ENCODE measurements around the gene AOC2. TPM values are rescaled to one million over a fixed set of nuclear protein-coding genes. Genes with fewer than 3 reads are reported as not detected.

AOC2 gene
- total and polyA plus RNA-seq, 2 experiments from 2014 or later = 1.1 to 1.3 TPM

GRCh38 chr17:42868338-42868737 lies 24.0 kb downstream of the AOC2 start:
- Histone ChIP-seq H3K27me3 (no peaks in the 10 kb centered on the region), H3K79me2 (no peaks in the 10 kb centered on the region), H3K36me3 (replicated peaks; ENCODE audit: insufficient read depth, low read depth) (no peaks in the 10 kb centered on the region), H4K20me1 (ENCODE audit: insufficient read depth, poor library complexity, severe bottlenecking) (no peaks in the 10 kb centered on the region), H3K4me1 (ENCODE audit: insufficient read depth) (no peaks in the 10 kb centered on the region), H3K27ac (no peak overlapping the region), H3K4me2 (no peak overlapping the region), H3K4me3 (no peak overlapping the region), H2AFZ (no peak overlapping the region), H3K9me3 (ENCODE audit: low read depth) (no peaks in the 10 kb centered on the region), H3K9me2 (replicated peaks; ENCODE audit: insufficient read depth) (no peaks in the 10 kb centered on the region)
- WGBS (ENCODE audit: low lambda C conversion rate, missing lambda C conversion rate) = 93% methylated on average over 12 of the region's 12 CpGs
- no peak for TF ChIP-seq EZH2 (IDR thresholded peaks at IDR 0.05; ENCODE audit: borderline replicate concordance)
- no peak for TF ChIP-seq EZH2phosphoT487 (IDR thresholded peaks at IDR 0.05; ENCODE audit: low read depth, severe bottlenecking, unreplicated experiment)
- no peak for TF ChIP-seq CTCF (IDR thresholded peaks at IDR 0.05; ENCODE audit: poor library complexity)
- DNase-seq (ENCODE audit: low spot score) = no peak

- Histone ChIP-seq H3K4me1 (ENCODE audit: insufficient read depth) (no peaks in the 10 kb centered on the region), H2AFZ (no peak overlapping the region), H3K27ac (no peak overlapping the region), H3K4me2 (no peak overlapping the region), H3K9me3 (ENCODE audit: low read depth) (no peaks in the 10 kb centered on the region), H3K79me2 (no peaks in the 10 kb centered on the region), H3K36me3 (replicated peaks; ENCODE audit: insufficient read depth, low read depth) (no peaks in the 10 kb centered on the region), H3K9me2 (replicated peaks; ENCODE audit: insufficient read depth) (no peaks in the 10 kb centered on the region), H3K4me3 (no peak overlapping the region), H4K20me1 (ENCODE audit: insufficient read depth, poor library complexity, severe bottlenecking) (no peaks in the 10 kb centered on the region), H3K27me3 (no peaks in the 10 kb centered on the region)
- WGBS (ENCODE audit: low lambda C conversion rate, missing lambda C conversion rate) = 97% methylated on average over 4 of the region's 4 CpGs
- TF ChIP-seq CTCF (IDR thresholded peaks at IDR 0.05; ENCODE audit: poor library complexity) = no peak
- DNase-seq (ENCODE audit: low spot score) = no peak
Observed at GRCh38 chr17:42871647-42872046, 27.3 kb downstream of the AOC2 start.

GRCh38 chr17:42872251-42872965 lies 28.0 kb downstream of the AOC2 start:
- 91% methylated on average over 13 of the region's 13 CpGs for WGBS (ENCODE audit: low lambda C conversion rate, missing lambda C conversion rate)

More at GRCh38 chr17:42872251-42872965, 28.0 kb downstream of the AOC2 start:
- no peak overlapping the region for H3K4me2 ChIP-seq
- H3K27ac ChIP-seq = no peak overlapping the region
- no peak for DNase-seq (ENCODE audit: low spot score)
- H3K27me3 ChIP-seq = no peaks in the 10 kb centered on the region
- H3K9me2 ChIP-seq (replicated peaks; ENCODE audit: insufficient read depth) = no peaks in the 10 kb centered on the region
- no peaks in the 10 kb centered on the region for H3K36me3 ChIP-seq (replicated peaks; ENCODE audit: insufficient read depth, low read depth)
- no peaks in the 10 kb centered on the region for H3K9me3 ChIP-seq (ENCODE audit: low read depth)
- no peak for TF ChIP-seq EZH2phosphoT487 (IDR thresholded peaks at IDR 0.05; ENCODE audit: low read depth, severe bottlenecking, unreplicated experiment)
- no peak for TF ChIP-seq CTCF (IDR thresholded peaks at IDR 0.05; ENCODE audit: poor library complexity)
- no peak for TF ChIP-seq EZH2 (IDR thresholded peaks at IDR 0.05; ENCODE audit: borderline replicate concordance)
- no peaks in the 10 kb centered on the region for H3K79me2 ChIP-seq
- H3K4me3 ChIP-seq = no peak overlapping the region
- H3K4me1 ChIP-seq (ENCODE audit: insufficient read depth) = no peaks in the 10 kb centered on the region
- no peaks in the 10 kb centered on the region for H4K20me1 ChIP-seq (ENCODE audit: insufficient read depth, poor library complexity, severe bottlenecking)
- no peak overlapping the region for H2AFZ ChIP-seq

Data from hepatocyte (in vitro differentiated cells).